Activated T-helper 1 cell treated with anti-CD3 and anti-CD28 coated beads, Interleukin-12 subunit alpha, Interleukin-12 subunit beta, Interleukin-2, Interleukin-4 antibody, amounts not matched to agents 30 ng/mL and 10 ng/mL and 1 ng/mL, durations not matched to agents 14 hours and 24 hours and 36 hours (primary cell): ENCODE measurements around the gene BAZ1A. TPM values are rescaled to one million over a fixed set of nuclear protein-coding genes. Genes with fewer than 3 reads are reported as not detected.
"Not testable (repeated sequence)": the region's sequence is repeated elsewhere in the genome, so short reads cannot be mapped to it uniquely, and the experiment has no call there.

Experiments used
- DNase-seq: peaks from one replicate; pipeline ENCODE4 v3.0.0; 2021; ENCODE audit warnings: low spot score
- H3K27ac Mint-ChIP-seq: one replicate; pipeline ENCODE4 v1.8.0; 2021; ENCODE audit warnings: mild to moderate bottlenecking, mixed read lengths
- H3K27me3 Mint-ChIP-seq: one replicate; pipeline ENCODE4 v1.8.0; 2022; ENCODE audit warnings: mild to moderate bottlenecking, moderate library complexity, mixed read lengths; ENCODE audit not compliant: insufficient read depth
- H3K36me3 Mint-ChIP-seq: one replicate; pipeline ENCODE4 v1.8.0; 2021; ENCODE audit warnings: low read depth, mixed read lengths
- H3K4me1 Mint-ChIP-seq: one replicate; pipeline ENCODE4 v1.8.0; 2021; ENCODE audit warnings: low read depth, mixed read lengths
- H3K4me3 Mint-ChIP-seq: one replicate; pipeline ENCODE4 v1.8.0; 2021; ENCODE audit warnings: mild to moderate bottlenecking, moderate library complexity, mixed read lengths
- H3K9me3 Mint-ChIP-seq: one replicate; pipeline ENCODE4 v1.8.0; 2021; ENCODE audit warnings: mixed read lengths
- intact Hi-C: fragments of 100-400 bp; cut with micrococcal nuclease; formaldehyde crosslinking; loops from one replicate; pipeline ENCODE4 v1.15.1; 2024
- total RNA-seq: library from RNA; stranded (reverse); gene quantifications from 2 replicates; pipeline ENCODE4 v1.2.3, GENCODE V29; 2022

Gene BAZ1A
- total RNA-seq, 1 donor from 2014 or later = 75.0 TPM

DNA sequence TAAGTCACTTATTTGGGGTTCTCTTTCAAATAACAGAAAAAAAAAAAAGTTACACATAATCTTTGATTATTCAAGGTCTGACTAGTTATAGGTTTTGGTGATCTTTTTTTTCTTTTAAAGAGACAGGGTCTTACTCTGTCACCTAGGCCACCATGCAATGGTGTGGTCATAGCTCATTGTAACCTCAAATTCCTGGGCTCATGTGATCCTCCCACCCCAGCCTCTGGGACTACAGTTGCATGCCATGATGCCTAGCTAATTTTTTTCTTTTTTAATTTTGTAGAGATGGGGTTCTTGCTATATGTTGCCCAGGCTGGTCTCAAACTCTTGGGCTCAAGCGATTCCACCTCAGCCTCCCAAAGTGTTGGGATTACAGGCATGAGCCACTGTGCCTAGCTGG is 104.3 kb downstream of the BAZ1A start:
- H3K27ac Mint-ChIP-seq = no peak overlapping the region
- intact Hi-C loops = no loop called here

GRCh38 chr14:34766606-34767005 is 108.6 kb downstream of the BAZ1A start:
- DNase-seq = no peak
- Mint-ChIP-seq H3K9me3 (no peaks in the 10 kb centered on the region), H3K4me1 (no peaks in the 10 kb centered on the region), H3K4me3 (no peak overlapping the region), H3K36me3 (peaks cover 33% of the 10 kb centered on the region), H3K27ac (no peak overlapping the region), H3K27me3 (no peaks in the 10 kb centered on the region)
- intact Hi-C loops = no loop called here

More for the DNA sequence above, 104.3 kb downstream of the BAZ1A start:
- H3K9me3 Mint-ChIP-seq = no peaks in the 10 kb centered on the region
- H3K4me1 Mint-ChIP-seq = no peaks in the 10 kb centered on the region
- H3K36me3 Mint-ChIP-seq = peaks cover 37% of the 10 kb centered on the region
- H3K27me3 Mint-ChIP-seq = no peaks in the 10 kb centered on the region
- no peak overlapping the region for H3K4me3 Mint-ChIP-seq
- no peak for DNase-seq

DNA sequence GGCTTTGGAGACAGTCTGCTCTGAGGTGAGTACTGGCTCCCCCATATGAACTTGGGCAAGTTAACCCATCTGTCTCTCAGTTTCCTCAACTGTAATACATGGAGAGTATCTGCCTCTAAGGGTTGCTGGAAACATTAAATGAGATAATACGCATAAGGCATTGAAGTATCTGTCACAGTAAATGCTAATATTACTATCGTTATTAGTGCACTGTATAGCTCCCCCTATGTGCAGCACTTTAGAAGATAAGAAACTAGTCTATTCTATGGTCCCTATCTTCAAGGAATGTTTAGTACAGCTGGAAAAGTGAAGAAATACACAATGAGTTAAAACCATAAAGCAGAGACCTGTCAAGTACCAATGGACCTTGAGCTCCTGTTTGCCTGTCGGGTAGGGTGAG is 109.1 kb downstream of the BAZ1A start:
- Mint-ChIP-seq H3K4me3 (no peak overlapping the region), H3K9me3 (no peaks in the 10 kb centered on the region), H3K4me1 (no peaks in the 10 kb centered on the region), H3K27ac (no peak overlapping the region), H3K36me3 (peaks cover 35% of the 10 kb centered on the region), H3K27me3 (no peaks in the 10 kb centered on the region)
- intact Hi-C loops = no loop called here
- DNase-seq = no peak

DNA sequence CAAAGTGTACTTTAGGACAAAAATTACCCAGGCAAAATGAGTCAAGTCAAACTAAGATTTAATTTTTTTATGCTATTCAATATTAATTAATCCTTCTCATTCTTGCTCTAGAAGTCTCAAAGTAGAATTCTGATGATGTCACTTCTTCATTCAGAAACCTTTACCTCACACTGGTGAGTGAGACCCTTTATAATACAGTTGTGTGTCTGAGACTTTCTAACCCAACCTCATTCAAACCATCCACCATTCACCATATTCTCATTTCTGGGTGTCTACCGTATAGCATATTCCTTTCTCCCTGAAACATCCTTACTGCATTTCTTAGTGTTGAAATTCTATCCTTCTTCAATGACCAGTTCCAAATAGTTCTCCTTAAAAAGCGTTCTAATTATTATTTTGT is 119.9 kb downstream of the BAZ1A start:
- no peak for DNase-seq
- Mint-ChIP-seq H3K27ac (no peak overlapping the region), H3K9me3 (no peaks in the 10 kb centered on the region), H3K36me3 (peaks cover 28% of the 10 kb centered on the region), H3K4me3 (no peak overlapping the region), H3K4me1 (no peaks in the 10 kb centered on the region), H3K27me3 (no peaks in the 10 kb centered on the region)
- intact Hi-C loops = no loop called here

GRCh38 chr14:34754687-34755086 is 120.5 kb downstream of the BAZ1A start:
- DNase-seq = no peak
- intact Hi-C loops = no loop called here
- Mint-ChIP-seq H3K27ac (no peak overlapping the region), H3K27me3 (no peaks in the 10 kb centered on the region), H3K4me1 (no peaks in the 10 kb centered on the region), H3K4me3 (no peak overlapping the region), H3K9me3 (no peaks in the 10 kb centered on the region), H3K36me3 (peaks cover 25% of the 10 kb centered on the region)

DNA sequence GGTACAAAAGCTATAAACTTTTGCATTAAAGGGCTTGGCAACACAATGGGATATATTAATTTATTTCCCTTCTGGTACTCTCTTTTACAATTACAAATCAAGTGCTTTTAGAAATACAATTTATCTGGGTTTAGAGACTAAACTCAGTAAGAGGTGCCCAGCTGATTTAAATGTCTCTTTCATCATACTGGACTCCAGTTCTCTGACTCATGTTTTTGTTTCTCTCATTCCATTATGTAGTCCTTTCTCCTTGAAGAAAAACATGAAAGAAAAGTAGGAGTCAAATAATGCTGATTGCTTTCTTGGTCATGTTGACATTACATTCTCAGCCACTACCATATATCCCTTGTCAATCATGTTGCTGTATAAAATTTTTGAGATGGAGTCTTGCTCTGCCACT is 124.5 kb downstream of the BAZ1A start:
- Mint-ChIP-seq H3K4me1 (no peaks in the 10 kb centered on the region), H3K27me3 (no peaks in the 10 kb centered on the region), H3K27ac (no peak overlapping the region), H3K9me3 (no peaks in the 10 kb centered on the region), H3K4me3 (no peak overlapping the region), H3K36me3 (peaks cover 18% of the 10 kb centered on the region)
- intact Hi-C loops = no loop called here
- DNase-seq = no peak

- peaks cover 14% of the 10 kb centered on the region for H3K36me3 Mint-ChIP-seq
- intact Hi-C loops = no loop called here
- no peaks in the 10 kb centered on the region for H3K4me1 Mint-ChIP-seq
- H3K27me3 Mint-ChIP-seq = no peaks in the 10 kb centered on the region
- no peaks in the 10 kb centered on the region for H3K9me3 Mint-ChIP-seq
- no peak overlapping the region for H3K27ac Mint-ChIP-seq
- H3K4me3 Mint-ChIP-seq = no peak overlapping the region
- no peak for DNase-seq
Observed at GRCh38 chr14:34750233-34750632, 124.9 kb downstream of the BAZ1A start.

DNA sequence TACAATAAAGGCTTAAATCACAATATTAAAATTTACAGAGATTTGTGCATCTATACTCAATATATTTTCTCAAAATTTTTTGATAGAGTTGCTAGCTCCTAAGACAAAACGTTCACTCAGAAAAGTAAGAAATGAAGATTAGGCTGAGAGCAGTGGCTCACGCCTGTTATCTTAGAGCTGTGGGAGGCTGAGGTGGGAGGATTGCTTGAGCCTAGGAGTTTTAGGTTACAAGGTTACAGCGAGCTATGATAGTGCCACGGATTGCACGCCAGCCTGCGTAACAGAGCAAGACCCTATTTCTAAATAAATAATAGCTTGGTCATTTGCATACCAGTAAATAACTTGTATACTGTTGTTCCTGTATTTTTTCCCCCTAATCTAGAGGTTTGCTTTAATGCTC is 125.8 kb downstream of the BAZ1A start:
- Mint-ChIP-seq H3K4me1 (no peaks in the 10 kb centered on the region), H3K36me3 (peaks cover 13% of the 10 kb centered on the region), H3K4me3 (no peak overlapping the region), H3K27ac (no peak overlapping the region), H3K27me3 (no peaks in the 10 kb centered on the region), H3K9me3 (no peaks in the 10 kb centered on the region)
- intact Hi-C loops = no loop called here
- no peak for DNase-seq

- H3K4me3 Mint-ChIP-seq = no peak overlapping the region
- H3K9me3 Mint-ChIP-seq = peaks cover 4% of the 10 kb centered on the region
- H3K27ac Mint-ChIP-seq = no peak overlapping the region
- intact Hi-C loops = no loop called here
- H3K4me1 Mint-ChIP-seq = peaks cover 11% of the 10 kb centered on the region
- DNase-seq = no peak
- no peaks in the 10 kb centered on the region for H3K36me3 Mint-ChIP-seq
- peaks cover 12% of the 10 kb centered on the region for H3K27me3 Mint-ChIP-seq
Observed at GRCh38 chr14:34742270-34743115, 132.7 kb downstream of the BAZ1A start.

DNA sequence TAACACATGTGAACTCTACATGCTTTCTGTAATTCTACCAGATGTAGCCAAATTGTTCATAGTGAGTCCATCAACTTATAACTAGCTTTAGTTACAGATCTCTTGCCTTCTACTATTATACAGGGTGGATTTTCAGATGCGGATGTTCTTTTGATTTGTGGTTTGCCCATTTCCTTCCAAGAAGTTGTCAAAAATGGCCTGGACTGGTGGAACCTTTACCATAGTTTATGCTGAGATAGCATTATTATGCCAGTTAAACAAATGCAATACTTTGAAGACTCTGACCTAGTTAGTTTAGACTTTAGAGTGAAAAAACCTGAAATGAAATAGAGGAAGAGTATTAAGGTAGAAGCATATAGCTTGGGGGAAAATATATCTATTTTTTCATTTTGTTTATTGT is 133.3 kb downstream of the BAZ1A start:
- peaks cover 11% of the 10 kb centered on the region for H3K4me1 Mint-ChIP-seq
- intact Hi-C loops = no loop called here
- H3K36me3 Mint-ChIP-seq = no peaks in the 10 kb centered on the region
- peaks cover 12% of the 10 kb centered on the region for H3K27me3 Mint-ChIP-seq
- no peak for DNase-seq
- peaks cover 4% of the 10 kb centered on the region for H3K9me3 Mint-ChIP-seq
- H3K4me3 Mint-ChIP-seq = no peak overlapping the region
- H3K27ac Mint-ChIP-seq = no peak overlapping the region

GRCh38 chr14:34740139-34740538 is 135.0 kb downstream of the BAZ1A start:
- H3K9me3 Mint-ChIP-seq, DNase-seq, intact Hi-C loops, H3K27ac Mint-ChIP-seq, H3K4me3 Mint-ChIP-seq, H3K36me3 Mint-ChIP-seq: not testable (repeated sequence)
- peaks cover 12% of the 10 kb centered on the region for H3K27me3 Mint-ChIP-seq
- H3K4me1 Mint-ChIP-seq = peaks cover 11% of the 10 kb centered on the region

- DNase-seq, H3K27ac Mint-ChIP-seq, H3K9me3 Mint-ChIP-seq, intact Hi-C loops, H3K4me3 Mint-ChIP-seq, H3K36me3 Mint-ChIP-seq, H3K4me1 Mint-ChIP-seq: not testable (repeated sequence)
- H3K27me3 Mint-ChIP-seq = peaks cover 20% of the 10 kb centered on the region
Observed at GRCh38 chr14:34737079-34737478, 138.1 kb downstream of the BAZ1A start.

DNA sequence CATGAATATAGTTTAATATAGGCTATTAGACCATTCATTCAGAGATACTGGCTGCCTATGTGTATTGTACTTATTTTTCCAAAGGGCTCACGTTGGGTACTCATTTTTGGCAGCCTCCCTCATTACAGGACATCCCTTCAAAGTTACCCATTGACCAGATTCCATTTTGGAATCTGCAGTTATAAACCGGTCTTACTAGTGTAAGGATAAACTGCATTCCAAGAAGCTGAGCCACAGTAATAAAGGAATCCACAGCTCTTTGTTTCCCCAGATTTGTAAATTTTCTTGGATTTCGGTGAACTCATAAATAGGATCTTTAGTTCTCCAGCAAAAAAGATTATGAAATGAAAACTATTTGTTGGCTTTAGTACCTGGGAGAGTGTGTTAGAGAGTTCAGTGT is 141.9 kb downstream of the BAZ1A start:
- H3K9me3 Mint-ChIP-seq = no peaks in the 10 kb centered on the region

DNA sequence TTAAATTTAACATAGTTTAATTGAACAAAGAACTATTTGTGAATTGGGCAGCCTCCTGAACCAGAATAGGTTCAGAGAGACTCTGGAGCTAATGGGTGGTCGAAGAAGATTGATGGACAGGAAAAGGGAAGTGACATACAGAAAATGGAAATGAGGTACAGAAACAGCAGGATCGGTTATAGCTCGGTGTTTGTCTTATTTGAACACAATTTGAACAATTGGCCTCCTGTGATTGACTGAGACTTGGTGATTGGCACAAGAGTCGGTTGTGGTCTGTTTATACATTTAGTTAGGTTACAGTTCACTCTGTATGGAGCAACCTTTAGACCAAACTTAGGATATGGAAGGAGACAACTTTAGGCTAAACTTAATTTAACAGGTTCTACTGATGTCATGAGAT is 142.4 kb downstream of the BAZ1A start:
- no peak overlapping the region for H3K27ac Mint-ChIP-seq
- no peaks in the 10 kb centered on the region for H3K36me3 Mint-ChIP-seq
- intact Hi-C loops = no loop called here
- no peaks in the 10 kb centered on the region for H3K9me3 Mint-ChIP-seq
- no peak overlapping the region for H3K4me3 Mint-ChIP-seq
- H3K4me1 Mint-ChIP-seq = no peaks in the 10 kb centered on the region
- peaks cover 12% of the 10 kb centered on the region for H3K27me3 Mint-ChIP-seq
- no peak for DNase-seq

More for the DNA sequence above, 141.9 kb downstream of the BAZ1A start:
- no peak overlapping the region for H3K27ac Mint-ChIP-seq
- peaks cover 14% of the 10 kb centered on the region for H3K27me3 Mint-ChIP-seq
- no peak overlapping the region for H3K4me3 Mint-ChIP-seq
- intact Hi-C loops = no loop called here
- DNase-seq = no peak
- H3K36me3 Mint-ChIP-seq = no peaks in the 10 kb centered on the region
- no peaks in the 10 kb centered on the region for H3K4me1 Mint-ChIP-seq
